HK-2 (cell line): ENCODE results near the gene SNX12.
"Not testable (repeated sequence)": the region's sequence is repeated elsewhere in the genome, so short reads cannot be mapped to it uniquely, and the experiment has no call there.

Source experiments
- DNase-seq: peaks from one replicate; pipeline ENCODE4 v3.0.0-alpha.2; 2018; ENCODE audit not compliant: unreplicated experiment

SNX12 gene

GRCh38 chrX:71091263-71091662, 23.1 kb upstream of the SNX12 start:
- no peak for DNase-seq

- DNase-seq = no peak
These were observed 17.8 kb upstream of the SNX12 start for GRCh38 chrX:71085900-71086299.

- DNase-seq = no peak
These were observed 14.7 kb upstream of the SNX12 start for GRCh38 chrX:71082822-71083221.

GRCh38 chrX:71082124-71082647, 14.1 kb upstream of the SNX12 start:
- DNase-seq = no peak

DNA sequence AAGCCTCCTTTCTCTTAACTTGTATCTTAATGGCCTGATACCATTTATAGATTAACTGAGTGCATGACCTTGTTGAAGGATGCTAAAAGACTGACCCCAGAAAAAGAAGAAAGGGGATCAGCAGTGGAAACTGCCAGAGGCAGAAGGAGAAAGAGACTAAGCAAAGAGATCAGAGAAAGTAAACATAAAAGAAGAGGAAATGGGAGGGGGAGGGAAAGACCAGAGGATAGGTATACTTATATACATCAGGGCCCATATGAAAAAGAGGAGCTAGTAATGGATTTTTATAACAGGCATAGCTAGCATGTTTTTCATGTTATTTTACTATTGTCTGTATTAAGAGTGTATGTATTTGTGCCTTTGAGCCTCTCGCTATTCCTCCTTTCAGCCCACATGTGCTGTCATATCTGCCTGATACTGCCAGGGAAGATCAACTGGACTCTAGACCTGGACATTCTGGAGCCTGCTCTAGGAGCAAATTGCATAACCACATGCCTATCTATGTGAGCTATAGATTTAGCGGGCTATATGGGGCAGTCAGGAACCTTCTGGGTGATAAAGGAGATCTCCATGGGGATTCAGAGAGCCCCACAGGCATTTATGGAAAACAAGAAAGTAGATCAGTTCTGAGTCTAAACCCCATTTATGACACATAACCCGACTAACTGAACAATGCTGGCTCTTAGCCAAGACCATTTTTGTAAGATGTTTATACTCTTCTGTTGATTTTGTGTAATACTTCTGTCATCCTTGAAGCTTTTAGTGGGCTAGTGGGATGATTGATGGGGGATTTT, 13.4 kb upstream of the SNX12 start:
- DNase-seq = no peak

DNA sequence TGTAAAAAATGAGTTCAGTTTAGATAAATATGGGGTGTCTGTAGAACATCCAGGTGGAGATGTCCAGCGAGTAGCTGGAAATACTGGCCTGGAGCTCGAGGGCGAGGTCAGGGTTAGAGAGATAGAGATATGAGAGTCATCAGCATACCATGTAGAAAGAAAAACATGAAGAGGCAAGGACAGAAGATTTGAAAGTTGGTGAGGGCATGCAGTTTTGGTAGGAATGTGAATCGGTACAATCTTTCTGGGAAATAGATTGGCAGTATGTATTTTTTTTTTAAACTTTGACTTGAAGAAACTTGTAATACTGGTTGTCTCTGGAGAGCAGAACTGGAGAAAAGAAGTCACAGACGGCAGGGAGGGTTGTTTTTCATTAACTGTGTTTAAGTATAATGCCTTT, 2.4 kb upstream of the SNX12 start:
- no peak for DNase-seq

DNA sequence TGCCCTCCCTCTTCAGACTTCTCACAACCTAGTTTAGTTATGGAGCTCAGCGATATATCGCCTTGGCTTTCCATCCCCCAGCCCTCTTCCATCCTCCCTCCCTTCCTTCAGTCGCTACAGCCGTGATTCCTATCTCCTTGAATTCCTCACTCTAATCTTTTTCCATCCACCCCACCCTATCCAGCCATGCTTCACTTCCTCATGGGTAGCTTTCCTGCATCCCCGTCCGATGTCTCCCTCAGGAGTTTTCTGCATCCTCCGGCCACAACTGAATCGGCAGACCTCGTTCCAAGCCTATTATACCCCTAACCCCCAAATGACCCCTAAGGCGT, 456 bp downstream of the SNX12 start:
- no peak for DNase-seq

- no peak for DNase-seq
These were observed 1.0 kb downstream of the SNX12 start for GRCh38 chrX:71067089-71067488.

GRCh38 chrX:71060127-71060526, 8.0 kb downstream of the SNX12 start:
- DNase-seq = no peak

DNA sequence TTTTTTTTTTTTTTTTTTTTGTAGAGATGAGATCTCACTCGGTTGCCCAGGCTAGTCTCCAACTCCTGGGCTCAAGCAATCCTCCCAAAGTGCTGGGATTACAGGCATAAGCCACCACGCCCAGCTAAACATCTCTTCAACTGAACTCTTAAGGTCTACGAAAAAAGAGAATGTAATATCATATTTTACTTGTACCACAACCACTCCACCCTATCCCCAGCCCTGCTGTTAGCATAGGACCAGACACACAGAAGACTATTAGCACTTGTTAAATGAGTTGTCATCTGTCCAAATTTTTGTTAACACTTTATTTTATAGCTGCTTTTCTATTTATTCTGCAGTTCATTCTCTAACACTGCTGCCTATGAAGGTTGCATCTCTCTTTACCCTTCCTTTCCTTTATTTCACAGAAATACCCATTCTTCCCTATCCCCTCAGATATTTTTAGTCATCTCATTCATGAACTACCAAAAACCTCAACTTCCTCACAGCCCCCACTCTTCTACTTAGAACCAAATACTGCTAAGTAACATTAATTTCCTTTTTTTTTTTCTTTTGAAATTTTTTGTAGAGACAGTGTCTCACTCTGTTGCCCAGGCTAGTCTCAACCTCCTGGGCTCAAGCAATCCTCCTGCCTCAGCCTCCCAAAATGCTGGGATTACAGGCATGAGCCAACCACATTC, 10.1 kb downstream of the SNX12 start:
- DNase-seq = no peak

GRCh38 chrX:71056867-71057266, 11.3 kb downstream of the SNX12 start:
- no peak for DNase-seq

GRCh38 chrX:71053217-71053621, 14.9 kb downstream of the SNX12 start:
- DNase-seq = no peak

DNA sequence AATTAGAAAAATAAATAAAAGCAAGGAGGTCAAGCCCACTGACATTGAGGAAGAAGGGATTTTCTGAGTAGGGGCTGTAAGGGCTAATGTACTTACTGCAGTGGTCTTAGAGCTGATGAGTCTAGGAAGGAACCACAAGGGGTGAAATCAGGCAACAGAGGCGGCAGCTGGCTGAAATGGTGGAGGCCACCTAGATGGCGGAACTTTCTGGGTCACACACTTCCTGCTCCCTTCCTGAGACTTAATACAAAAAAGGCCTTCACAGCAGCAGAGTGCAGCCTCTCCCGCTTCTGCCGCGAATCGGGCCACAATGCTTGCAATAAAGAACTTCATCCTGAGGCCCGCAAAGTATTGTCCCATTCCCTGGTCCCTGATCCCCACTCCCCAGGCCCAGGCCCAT, 15.4 kb downstream of the SNX12 start:
- no peak for DNase-seq

DNA sequence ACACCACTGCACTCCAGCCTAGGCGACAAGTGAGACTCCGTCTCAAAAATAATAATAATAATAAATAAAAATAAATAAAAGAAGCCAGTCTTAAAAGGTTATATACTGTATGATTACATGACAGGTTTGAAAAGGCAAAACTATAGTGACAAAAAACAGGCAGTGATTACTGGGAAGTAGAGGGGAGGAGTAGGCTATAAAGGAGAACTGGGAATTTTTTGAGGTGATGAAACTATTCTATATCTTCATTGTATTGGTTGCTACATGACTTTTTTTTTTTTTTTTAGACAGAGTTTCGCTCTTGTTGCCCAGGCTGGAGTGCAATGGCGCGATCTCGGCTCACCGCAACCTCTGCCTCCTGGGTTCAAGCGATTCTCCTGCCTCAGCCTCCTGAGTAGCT, 20.2 kb downstream of the SNX12 start:
- DNase-seq = not testable (repeated sequence)

DNA sequence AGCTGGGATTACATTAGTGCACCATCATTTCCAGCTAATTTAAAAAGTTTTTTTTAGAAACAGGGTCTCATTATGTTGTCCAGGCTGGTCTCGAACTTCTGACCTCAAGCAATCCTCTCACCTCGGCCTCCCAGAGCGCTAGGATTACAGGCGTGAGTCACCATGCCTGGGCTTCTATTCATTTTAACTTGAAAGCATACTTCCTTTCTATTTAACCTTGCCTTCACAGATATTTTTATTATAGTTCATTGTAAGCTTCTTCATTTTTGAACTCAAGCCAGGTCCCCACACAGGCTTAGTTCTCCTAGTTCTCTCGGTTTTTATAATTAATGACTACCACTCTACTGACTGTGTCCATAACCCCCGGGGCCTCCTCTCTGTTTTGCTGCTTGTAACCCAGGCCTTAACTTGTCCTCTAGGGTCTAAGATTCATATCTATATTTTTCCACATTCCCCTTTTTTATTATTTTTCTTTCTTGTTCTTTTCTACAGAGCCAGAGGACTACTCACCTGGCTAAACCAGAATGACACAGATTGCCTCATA, 50.7 kb downstream of the SNX12 start:
- DNase-seq = no peak
